Motor neuron (in vitro differentiated cells): ENCODE results near the gene PF4V1. TPM values are rescaled to one million over a fixed set of nuclear protein-coding genes. Genes with fewer than 3 reads are reported as not detected.

Experiments used
- ATAC-seq, 8 experiments: fragments of 200-7000 bp; cut with Tn5 transposase; replicated peaks in 6 of 8; 2 replicates each; pipeline ENCODE4 v1.8.0; 2021; ENCODE audit warnings: mild to moderate bottlenecking in 8 of 8, moderate library complexity in 8 of 8
- H3K27ac ChIP-seq, 2 donors: fragments of 250-450 bp; sonication (Bioruptor Pico); 2 replicates each; pipeline ENCODE4 v1.9.0; 2021; ENCODE audit warnings: antibody characterized with exemption in 2 of 2, mild to moderate bottlenecking in 2 of 2, moderate library complexity in 1 of 2
- H3K4me1 ChIP-seq, 2 donors: fragments of 250-450 bp; sonication (Bioruptor Pico); replicated peaks in 1 of 2; 2 replicates each; pipeline ENCODE4 v1.6.1; 2021; ENCODE audit warnings: antibody characterized with exemption in 2 of 2, mild to moderate bottlenecking in 2 of 2, moderate library complexity in 1 of 2
- H3K4me3 ChIP-seq, 5 donors: fragments of 250-450 bp; sonication (Bioruptor Pico); 2 replicates each; pipeline ENCODE4 v1.9.0; 2021; ENCODE audit warnings: antibody characterized with exemption in 5 of 5, mild to moderate bottlenecking in 5 of 5, moderate library complexity in 4 of 5
- WGBS, 10 experiments: fragments of 450-650 bp; shearing (Covaris generic); methylation state at CpG; one replicate each; pipeline ENCODE4 v1.0.0; 2022; 5-methylcytosine and 5-hydroxymethylcytosine counted together
- in situ Hi-C, 9 experiments: fragments of 400-800 bp; cut with MboI; loops; one replicate each; pipeline ENCODE4 v1.15.0; 2021; ENCODE audit warnings: low sequenced_read_pairs in 9 of 9, low pct_unique_long_range_greater_than_20kb in 2 of 9; ENCODE audit not compliant: unreplicated experiment in 9 of 9
- total RNA-seq, 8 experiments: library from RNA; unstranded; fragments of 300-600 nt; gene quantifications; 2 replicates each; pipeline versions ENCODE4 v1.2.3 to v1.2.4, GENCODE V29; 2022

The PF4V1 gene
- total RNA-seq, 8 experiments from 2014 or later = not detected

DNA sequence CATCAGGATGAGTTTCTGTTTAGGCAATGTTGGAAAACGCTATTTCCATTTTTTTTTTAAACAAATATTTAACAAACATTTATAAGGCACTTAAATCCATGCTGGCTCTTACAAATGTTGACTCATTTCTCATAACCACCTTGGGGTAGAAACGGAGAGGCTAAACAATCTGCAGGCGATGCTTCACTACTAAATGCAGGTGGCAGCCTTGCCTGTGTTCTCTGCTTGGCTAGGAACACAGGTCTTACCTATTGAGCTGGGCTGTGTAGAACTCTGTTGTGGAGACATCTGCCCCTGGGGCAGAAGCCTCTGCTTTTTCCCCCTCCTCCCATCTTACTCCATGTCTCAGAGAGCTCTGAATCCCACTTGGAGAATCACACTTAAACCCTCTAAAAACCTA is 14.7 kb downstream of the PF4V1 start:
- no peak for ATAC-seq
- 33 to 100% (median 86%) methylated on average over 1 to 3 of the region's 3 CpGs; no CpG with 5 or more reads in 4 of the 10 experiments for WGBS, 10 experiments
- in situ Hi-C loops = loop anchor here in 1 of 9 experiments (25.0 kb wide), 1 partner anchor 130 kb away; the partner anchor contains the start of gene CXCL8
- H3K4me1 ChIP-seq = no peaks in the 10 kb centered on the region
- H3K4me3 ChIP-seq = no peak overlapping the region
- no peak overlapping the region for H3K27ac ChIP-seq

DNA sequence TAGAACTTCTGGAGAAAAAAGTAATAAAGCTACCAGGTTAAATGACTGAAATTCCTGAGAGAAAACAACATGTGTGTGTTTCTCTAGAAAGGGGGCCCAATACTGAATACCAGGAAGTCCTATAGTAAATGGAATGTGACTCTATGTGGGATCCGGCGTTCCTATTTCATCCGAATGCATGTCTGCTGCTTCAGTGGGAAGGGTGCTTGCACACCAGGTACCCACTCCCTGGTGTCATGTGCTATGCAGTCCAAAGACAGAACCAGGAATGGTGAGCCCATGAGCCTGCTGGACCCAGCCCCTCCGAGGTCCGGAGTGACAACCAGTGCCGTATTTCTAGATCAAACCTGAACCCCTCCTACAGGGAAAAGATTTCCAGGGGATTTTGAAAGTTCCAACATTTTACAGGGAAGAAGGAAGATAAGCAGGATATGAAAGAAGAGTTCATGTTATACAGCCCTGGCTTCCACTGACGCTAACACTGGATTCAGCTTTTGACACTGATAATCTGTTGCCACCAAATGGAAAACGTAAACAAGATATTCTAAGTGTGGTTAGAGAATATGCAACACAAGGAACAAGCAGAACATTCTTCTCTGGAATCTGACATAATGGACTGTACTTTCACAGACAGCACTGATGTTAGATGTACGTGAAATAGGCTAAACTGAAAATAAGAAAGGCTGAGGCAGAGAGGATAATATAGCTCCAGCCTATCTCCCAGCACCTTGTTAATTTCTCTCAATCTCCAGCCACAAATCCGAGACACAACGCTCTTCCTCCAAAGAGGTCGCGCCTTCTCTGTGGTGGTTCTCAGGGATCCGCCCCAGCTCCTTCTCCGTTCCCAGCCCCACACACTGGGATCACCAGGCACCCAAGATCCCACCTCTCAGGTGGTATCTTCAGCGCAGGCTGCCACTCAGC is 15.4 kb downstream of the PF4V1 start:
- H3K27ac ChIP-seq = no peak overlapping the region
- WGBS, 10 experiments = 20 to 100% (median 83%) methylated on average over 1 to 10 of the region's 16 CpGs; no CpG with 5 or more reads in 1 of the 10 experiments
- in situ Hi-C loops = loop anchor here in 1 of 9 experiments (25.0 kb wide), 1 partner anchor 131 kb away; the partner anchor contains the start of gene CXCL8
- no peaks in the 10 kb centered on the region for H3K4me1 ChIP-seq
- ATAC-seq = peak in 3 of 8 experiments; percentile 30 to 52 (median 41)
- peak overlapping the region; percentile 26 to 49 (median 37) for H3K4me3 ChIP-seq

DNA sequence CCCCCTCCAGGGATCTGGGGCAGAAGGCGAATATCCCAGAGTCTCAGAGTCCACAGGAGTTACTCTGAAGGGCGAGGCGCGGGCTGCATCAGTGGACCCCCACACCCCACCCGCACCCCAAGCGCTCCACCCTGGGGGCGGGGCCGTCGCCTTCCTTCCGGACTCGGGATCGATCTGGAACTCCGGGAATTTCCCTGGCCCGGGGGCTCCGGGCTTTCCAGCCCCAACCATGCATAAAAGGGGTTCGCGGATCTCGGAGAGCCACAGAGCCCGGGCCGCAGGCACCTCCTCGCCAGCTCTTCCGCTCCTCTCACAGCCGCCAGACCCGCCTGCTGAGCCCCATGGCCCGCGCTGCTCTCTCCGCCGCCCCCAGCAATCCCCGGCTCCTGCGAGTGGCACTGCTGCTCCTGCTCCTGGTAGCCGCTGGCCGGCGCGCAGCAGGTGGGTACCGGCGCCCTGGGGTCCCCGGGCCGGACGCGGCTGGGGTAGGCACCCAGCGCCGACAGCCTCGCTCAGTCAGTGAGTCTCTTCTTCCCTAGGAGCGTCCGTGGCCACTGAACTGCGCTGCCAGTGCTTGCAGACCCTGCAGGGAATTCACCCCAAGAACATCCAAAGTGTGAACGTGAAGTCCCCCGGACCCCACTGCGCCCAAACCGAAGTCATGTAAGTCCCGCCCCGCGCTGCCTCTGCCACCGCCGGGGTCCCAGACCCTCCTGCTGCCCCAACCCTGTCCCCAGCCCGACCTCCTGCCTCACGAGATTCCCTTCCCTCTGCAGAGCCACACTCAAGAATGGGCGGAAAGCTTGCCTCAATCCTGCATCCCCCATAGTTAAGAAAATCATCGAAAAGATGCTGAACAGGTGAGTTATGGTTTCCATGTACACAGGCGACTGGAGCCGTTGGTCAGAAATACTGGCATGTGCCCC is 16.3 kb downstream of the PF4V1 start, which contains the start of gene CXCL1:
CXCL1 (plus strand) TSS at position 264 of the 926 bp plus-strand sequence; CDS start at position 342, 78 bp downstream.
- in situ Hi-C loops = loop anchor here in 1 of 9 experiments (25.0 kb wide), 1 partner anchor 132 kb away; the partner anchor contains the start of gene CXCL8

DNA sequence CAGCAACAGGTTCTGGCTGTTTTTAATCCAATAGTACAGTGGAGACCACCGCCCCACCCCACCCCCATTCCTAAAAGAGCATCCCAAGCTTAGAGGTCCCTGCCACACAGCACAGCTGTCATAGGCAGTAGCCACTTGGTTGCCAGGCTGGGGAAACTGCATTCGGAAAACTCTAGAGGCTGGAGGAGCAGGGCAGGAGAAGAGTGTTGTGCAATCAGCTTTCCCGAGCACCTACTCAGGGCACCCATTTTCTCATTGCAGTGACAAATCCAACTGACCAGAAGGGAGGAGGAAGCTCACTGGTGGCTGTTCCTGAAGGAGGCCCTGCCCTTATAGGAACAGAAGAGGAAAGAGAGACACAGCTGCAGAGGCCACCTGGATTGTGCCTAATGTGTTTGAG is 17.2 kb downstream of the PF4V1 start:
- no peak overlapping the region for H3K4me3 ChIP-seq
- in situ Hi-C loops = loop anchor here in 1 of 9 experiments (25.0 kb wide), 1 partner anchor 133 kb away; the partner anchor contains the start of gene CXCL8
- H3K4me1 ChIP-seq = no peaks in the 10 kb centered on the region
- no peak overlapping the region for H3K27ac ChIP-seq
- 52 to 100% (median 86%) methylated on average over 1 to 2 of the region's 3 CpGs; no CpG with 5 or more reads in 4 of the 10 experiments for WGBS, 10 experiments
- ATAC-seq = no peak

More for the DNA sequence above, 16.3 kb downstream of the PF4V1 start, which contains the start of gene CXCL1:
- peak; percentile 66 to 92 (median 88) for ATAC-seq
- WGBS, 10 experiments = 16 to 100% (median 67%) methylated on average over 1 to 12 of the region's 61 CpGs
- Histone ChIP-seq H3K4me1 (no peaks in the 10 kb centered on the region), H3K4me3 (peak within 1 kb of the TSS; percentile 26 to 49 (median 37)), H3K27ac (no peak within 1 kb of the TSS)

DNA sequence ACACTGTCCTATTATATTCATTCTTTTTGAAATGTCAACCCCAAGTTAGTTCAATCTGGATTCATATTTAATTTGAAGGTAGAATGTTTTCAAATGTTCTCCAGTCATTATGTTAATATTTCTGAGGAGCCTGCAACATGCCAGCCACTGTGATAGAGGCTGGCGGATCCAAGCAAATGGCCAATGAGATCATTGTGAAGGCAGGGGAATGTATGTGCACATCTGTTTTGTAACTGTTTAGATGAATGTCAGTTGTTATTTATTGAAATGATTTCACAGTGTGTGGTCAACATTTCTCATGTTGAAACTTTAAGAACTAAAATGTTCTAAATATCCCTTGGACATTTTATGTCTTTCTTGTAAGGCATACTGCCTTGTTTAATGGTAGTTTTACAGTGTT is 17.7 kb downstream of the PF4V1 start:
- peak in 3 of 8 experiments; percentile 34 to 53 (median 39) for ATAC-seq
- no peaks in the 10 kb centered on the region for H3K4me1 ChIP-seq
- in situ Hi-C loops = loop anchor here in 1 of 9 experiments (25.0 kb wide), 1 partner anchor 133 kb away; the partner anchor contains the start of gene CXCL8
- 71 to 100% (median 100%) methylated on average over 1 of the region's 1 CpG; no CpG with 5 or more reads in 2 of the 10 experiments for WGBS, 10 experiments
- H3K4me3 ChIP-seq = no peak overlapping the region
- H3K27ac ChIP-seq = no peak overlapping the region

DNA sequence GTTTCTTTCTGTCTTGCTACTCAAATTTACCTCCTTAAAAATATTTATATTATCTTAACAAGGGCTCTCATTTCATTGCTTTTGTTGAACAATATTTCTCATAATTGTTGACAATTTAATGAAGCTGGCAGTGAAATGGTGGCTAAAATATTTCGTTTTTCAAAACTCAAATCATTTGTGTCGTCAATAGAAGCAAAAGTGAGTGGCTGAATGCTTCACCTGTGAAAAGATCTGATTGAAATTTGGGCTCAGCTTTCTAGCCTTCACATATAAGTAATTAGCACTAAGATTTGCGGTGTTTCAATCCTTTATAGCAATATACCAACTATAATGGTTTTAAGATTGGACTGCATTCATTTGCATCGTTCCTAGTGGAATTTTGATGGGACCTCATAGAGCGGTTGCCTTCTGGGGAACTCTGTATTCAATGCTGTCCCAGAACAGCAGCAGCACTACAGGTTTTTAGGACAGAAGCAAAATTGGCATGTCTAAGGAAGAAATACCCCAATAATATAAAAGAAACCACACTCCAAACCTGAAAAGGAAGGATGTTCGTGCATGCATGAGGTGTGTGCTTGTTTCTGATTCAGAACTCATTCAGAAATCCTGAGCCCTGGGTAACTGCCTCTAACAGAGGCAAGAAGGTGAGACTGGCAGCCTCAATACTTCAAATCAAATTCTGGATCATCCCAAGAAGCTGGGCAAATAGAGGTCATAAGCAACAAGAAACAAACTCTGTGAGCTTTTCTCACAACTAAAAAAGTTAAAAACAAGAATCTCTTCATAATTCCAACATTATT is 18.6 kb downstream of the PF4V1 start:
- no peak overlapping the region for H3K4me3 ChIP-seq
- no peak for ATAC-seq
- H3K27ac ChIP-seq = no peak overlapping the region
- in situ Hi-C loops = loop anchor here in 1 of 9 experiments (25.0 kb wide), 1 partner anchor 134 kb away; the partner anchor contains the start of gene CXCL8
- WGBS, 10 experiments = 35 to 100% (median 95%) methylated on average over 1 to 6 of the region's 6 CpGs
- H3K4me1 ChIP-seq = no peaks in the 10 kb centered on the region

DNA sequence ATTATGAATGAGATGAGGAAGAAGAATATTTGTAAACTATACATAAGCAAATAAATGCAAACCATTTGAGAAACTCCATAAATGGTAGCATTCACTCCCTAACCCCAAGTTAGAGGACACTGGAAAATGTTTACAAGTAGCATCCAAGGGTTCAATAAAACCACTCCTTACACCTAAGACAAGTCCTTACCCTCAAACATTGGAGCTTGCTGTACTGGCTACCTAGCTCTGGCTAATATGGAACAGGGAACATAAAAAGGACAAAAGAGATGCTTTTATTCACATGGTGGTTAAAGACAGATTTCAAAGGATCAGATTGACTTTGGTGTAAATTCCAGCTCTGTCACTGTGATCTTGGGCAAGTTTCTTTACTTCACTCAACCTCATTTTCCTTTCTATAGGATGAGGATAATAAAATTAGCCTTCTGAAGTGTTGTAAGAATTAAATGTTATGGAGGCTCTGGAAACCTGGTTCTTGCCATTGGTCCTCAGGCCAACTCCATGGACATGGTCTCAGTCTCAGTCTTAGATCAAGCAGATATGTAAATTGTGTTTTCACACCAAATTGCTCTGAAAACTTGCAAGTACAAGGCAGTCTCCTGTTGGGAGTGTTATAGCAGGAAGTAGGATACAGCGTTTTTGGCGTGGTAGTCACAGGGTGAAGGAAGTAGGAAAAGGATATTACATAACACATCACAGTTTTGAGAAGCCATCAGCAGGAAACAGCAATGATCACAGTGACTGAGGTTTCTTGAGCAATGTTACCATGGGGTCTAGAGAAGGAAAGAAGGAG is 19.4 kb downstream of the PF4V1 start:
- no peak overlapping the region for H3K27ac ChIP-seq
- H3K4me3 ChIP-seq = no peak overlapping the region
- 20 to 90% (median 73%) methylated on average over 1 to 2 of the region's 2 CpGs; no CpG with 5 or more reads in 6 of the 10 experiments for WGBS, 10 experiments
- in situ Hi-C loops = loop anchor here in 1 of 9 experiments (25.0 kb wide), 1 partner anchor 135 kb away; the partner anchor contains the start of gene CXCL8
- no peaks in the 10 kb centered on the region for H3K4me1 ChIP-seq
- ATAC-seq = no peak

DNA sequence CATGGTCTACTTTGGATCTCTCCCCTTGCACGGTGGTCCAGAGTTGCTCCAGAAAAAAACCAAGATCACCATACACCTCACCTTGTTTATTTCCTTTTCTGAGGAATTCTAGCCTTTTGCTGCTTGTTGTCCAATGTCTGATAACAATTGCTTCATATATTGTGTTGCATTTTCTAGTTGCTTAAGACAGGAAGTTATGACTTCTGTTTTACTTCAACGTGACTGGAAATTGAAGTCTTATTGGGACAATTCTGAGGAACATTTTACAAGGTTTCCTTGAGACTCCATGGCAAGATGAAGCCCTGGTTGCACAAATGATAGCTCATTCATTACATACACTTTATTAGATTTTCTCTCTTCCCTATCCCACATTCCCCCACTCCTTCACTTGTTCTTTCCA is 21.3 kb downstream of the PF4V1 start:
- no peak for ATAC-seq
- no peak overlapping the region for H3K4me3 ChIP-seq
- WGBS, 10 experiments = 0 to 100% (median 90%) methylated on average over 1 to 2 of the region's 2 CpGs
- in situ Hi-C loops = loop anchor here in 1 of 9 experiments (25.0 kb wide), 1 partner anchor 137 kb away; the partner anchor contains the start of gene CXCL8
- H3K4me1 ChIP-seq = no peaks in the 10 kb centered on the region
- H3K27ac ChIP-seq = no peak overlapping the region

DNA sequence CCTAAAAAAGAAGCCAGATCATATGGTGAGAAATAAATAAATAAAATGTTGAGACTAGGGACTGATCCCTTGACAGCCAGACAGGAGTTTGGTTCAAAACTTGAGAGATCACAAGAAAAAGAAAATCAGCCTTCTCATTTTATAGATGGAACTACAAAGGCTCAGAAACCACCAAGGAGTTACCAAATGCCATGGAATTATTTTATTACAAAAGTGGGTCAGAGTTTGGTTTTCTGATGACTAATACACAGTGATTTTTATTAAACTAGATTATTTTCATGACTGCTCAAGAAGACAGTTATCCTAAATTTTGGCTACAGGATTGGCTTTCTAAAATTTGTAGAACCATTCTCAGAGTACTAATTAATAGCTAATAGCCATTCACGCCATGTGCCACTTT is 22.3 kb downstream of the PF4V1 start:
- in situ Hi-C loops = no loop called here
- Histone ChIP-seq H3K27ac (no peak overlapping the region), H3K4me1 (no peaks in the 10 kb centered on the region), H3K4me3 (no peak overlapping the region)
- 13 to 100% (median 85%) methylated on average over 1 of the region's 1 CpG; no CpG with 5 or more reads in 2 of the 10 experiments for WGBS, 10 experiments
- ATAC-seq = no peak

DNA sequence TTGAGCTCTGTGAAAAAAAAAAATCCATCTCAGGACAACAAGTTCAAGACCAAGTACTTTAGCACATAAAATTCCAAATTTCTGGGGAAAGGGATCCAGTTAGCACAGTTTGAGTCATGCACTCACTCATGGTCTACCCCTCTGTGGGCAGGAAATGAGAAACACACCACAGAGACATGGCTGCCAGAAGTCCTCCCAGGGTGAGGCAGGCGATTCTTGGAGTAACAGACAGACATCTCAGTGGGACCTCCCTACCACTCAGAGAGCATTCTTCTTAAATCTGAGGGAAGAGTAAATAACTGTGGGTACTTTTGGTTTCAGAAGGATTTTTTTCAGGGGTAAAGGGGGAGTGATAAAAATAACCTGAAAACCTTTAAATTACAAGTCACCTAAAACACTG is 30.2 kb downstream of the PF4V1 start:
- H3K27ac ChIP-seq = no peak overlapping the region
- H3K4me3 ChIP-seq = no peak overlapping the region
- no peak for ATAC-seq
- in situ Hi-C loops = no loop called here
- H3K4me1 ChIP-seq = no peaks in the 10 kb centered on the region
- 0 to 100% (median 45%) methylated on average over 1 of the region's 1 CpG; no CpG with 5 or more reads in 4 of the 10 experiments for WGBS, 10 experiments
